Measurements from ENCODE around the gene UBE2O.

Gene UBE2O

DNA sequence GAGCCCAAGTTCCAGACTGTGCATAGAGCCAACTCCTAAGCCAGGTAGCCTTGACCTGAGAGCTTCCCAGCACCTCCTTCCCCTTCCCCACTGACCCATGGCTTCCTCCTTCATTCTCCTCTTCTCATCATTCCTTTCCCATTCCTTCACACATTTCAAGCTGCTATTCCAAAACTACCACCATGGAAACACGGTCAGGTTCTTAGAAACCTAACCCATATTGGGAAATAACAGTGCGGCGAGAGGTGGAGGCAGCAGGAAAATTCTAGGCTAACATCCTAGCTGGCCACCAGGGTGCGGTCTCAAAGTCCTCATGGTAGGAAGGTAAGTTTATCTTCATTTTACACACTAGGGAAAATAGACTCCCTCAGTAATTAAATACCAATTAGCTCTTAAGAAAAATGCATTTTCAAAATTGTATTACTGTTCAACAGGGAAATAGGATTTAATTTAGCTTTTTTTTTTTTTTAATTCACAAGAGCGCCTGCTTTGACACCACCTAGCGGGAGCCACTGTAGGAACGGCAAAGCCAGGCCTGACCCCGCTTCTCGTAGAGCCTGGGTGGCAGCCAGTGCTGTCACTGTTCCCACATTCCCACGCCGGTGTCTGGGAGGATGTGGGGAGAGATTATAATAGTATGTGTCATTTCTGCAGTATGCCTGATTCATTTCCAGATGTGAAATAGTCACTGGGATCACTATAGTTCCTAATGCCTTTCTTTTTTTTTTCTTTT lies 82.5 kb downstream of the UBE2O start:
- H3K27ac ChIP-seq (ENCODE audit: low read length), result no peak overlapping the region
- no peaks in the 10 kb centered on the region for H3K9me2 ChIP-seq (replicated peaks; ENCODE audit: insufficient read depth, low read length)
- TF ChIP-seq EZH2phosphoT487 (IDR thresholded peaks at IDR 0.05; ENCODE audit: low read length), result no peak
- TF ChIP-seq, protein P1, sequence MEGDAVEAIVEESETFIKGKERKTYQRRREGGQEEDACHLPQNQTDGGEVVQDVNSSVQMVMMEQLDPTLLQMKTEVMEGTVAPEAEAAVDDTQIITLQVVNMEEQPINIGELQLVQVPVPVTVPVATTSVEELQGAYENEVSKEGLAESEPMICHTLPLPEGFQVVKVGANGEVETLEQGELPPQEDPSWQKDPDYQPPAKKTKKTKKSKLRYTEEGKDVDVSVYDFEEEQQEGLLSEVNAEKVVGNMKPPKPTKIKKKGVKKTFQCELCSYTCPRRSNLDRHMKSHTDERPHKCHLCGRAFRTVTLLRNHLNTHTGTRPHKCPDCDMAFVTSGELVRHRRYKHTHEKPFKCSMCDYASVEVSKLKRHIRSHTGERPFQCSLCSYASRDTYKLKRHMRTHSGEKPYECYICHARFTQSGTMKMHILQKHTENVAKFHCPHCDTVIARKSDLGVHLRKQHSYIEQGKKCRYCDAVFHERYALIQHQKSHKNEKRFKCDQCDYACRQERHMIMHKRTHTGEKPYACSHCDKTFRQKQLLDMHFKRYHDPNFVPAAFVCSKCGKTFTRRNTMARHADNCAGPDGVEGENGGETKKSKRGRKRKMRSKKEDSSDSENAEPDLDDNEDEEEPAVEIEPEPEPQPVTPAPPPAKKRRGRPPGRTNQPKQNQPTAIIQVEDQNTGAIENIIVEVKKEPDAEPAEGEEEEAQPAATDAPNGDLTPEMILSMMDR (IDR thresholded peaks at IDR 0.05; ENCODE audit: low read length), result peak; percentile 18; the same call in 1 of the 2 replicates
- TF ChIP-seq EZH2 (optimal IDR thresholded peaks at IDR 0.05; ENCODE audit: low read depth, low read length), result no peak
- no peaks in the 10 kb centered on the region for H3K27me3 ChIP-seq (replicated peaks; ENCODE audit: insufficient read depth, low read length)
- no peak overlapping the region for H3K4me3 ChIP-seq (ENCODE audit: low read length)
- H4K20me1 ChIP-seq (ENCODE audit: insufficient read depth, low read length), result no peaks in the 10 kb centered on the region
- no peak overlapping the region for H2AFZ ChIP-seq (ENCODE audit: low read length)
- no peaks in the 10 kb centered on the region for H3K79me2 ChIP-seq (ENCODE audit: low read length)
- no peak overlapping the region for H3K4me2 ChIP-seq (ENCODE audit: low read depth, low read length)
- no peaks in the 10 kb centered on the region for H3K36me3 ChIP-seq (replicated peaks; ENCODE audit: insufficient read depth, low read length)
- H3K9ac ChIP-seq (ENCODE audit: low read length), result no peak overlapping the region
- H3F3A ChIP-seq (ENCODE audit: insufficient read depth, low read length), result no peaks in the 10 kb centered on the region
- H3K4me1 ChIP-seq (ENCODE audit: low read length), result no peaks in the 10 kb centered on the region
- no peak for DNase-seq
- no peaks in the 10 kb centered on the region for H3K9me3 ChIP-seq (replicated peaks; ENCODE audit: insufficient read depth, low read length)

DNA sequence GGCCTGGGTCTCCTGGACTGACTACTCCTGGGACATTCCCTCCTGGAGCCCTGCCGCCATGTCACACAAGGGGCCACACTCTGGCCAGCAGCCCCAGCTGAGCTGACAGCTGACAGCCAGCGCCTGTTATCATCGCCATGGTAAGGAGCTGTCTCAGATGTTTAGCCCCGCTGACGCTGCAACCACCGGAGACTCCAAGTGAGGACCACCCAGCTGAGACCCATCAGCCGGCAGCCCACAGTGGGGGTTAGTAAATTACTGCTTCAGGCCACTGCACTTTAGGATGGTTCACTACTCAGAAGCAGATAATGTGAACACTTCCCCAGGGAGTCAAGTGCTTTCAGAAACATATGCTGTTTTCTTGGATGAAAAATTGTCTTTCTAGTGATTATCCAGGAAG lies 83.1 kb downstream of the UBE2O start:
- TF ChIP-seq, protein P1 (IDR thresholded peaks at IDR 0.05; ENCODE audit: low read length), result no peak
- TF ChIP-seq EZH2phosphoT487 (IDR thresholded peaks at IDR 0.05; ENCODE audit: low read length), result no peak
- Histone ChIP-seq H3K36me3 (replicated peaks; ENCODE audit: insufficient read depth, low read length) (no peaks in the 10 kb centered on the region), H4K20me1 (ENCODE audit: insufficient read depth, low read length) (no peaks in the 10 kb centered on the region), H3K4me1 (ENCODE audit: low read length) (no peaks in the 10 kb centered on the region), H3K9me2 (replicated peaks; ENCODE audit: insufficient read depth, low read length) (no peaks in the 10 kb centered on the region), H3K27me3 (replicated peaks; ENCODE audit: insufficient read depth, low read length) (no peaks in the 10 kb centered on the region), H2AFZ (ENCODE audit: low read length) (no peak overlapping the region), H3F3A (ENCODE audit: insufficient read depth, low read length) (no peaks in the 10 kb centered on the region), H3K4me3 (ENCODE audit: low read length) (no peak overlapping the region), H3K9me3 (replicated peaks; ENCODE audit: insufficient read depth, low read length) (no peaks in the 10 kb centered on the region), H3K4me2 (ENCODE audit: low read depth, low read length) (no peak overlapping the region), H3K79me2 (ENCODE audit: low read length) (no peaks in the 10 kb centered on the region), H3K9ac (ENCODE audit: low read length) (no peak overlapping the region), H3K27ac (ENCODE audit: low read length) (no peak overlapping the region)
- no peak for DNase-seq

DNA sequence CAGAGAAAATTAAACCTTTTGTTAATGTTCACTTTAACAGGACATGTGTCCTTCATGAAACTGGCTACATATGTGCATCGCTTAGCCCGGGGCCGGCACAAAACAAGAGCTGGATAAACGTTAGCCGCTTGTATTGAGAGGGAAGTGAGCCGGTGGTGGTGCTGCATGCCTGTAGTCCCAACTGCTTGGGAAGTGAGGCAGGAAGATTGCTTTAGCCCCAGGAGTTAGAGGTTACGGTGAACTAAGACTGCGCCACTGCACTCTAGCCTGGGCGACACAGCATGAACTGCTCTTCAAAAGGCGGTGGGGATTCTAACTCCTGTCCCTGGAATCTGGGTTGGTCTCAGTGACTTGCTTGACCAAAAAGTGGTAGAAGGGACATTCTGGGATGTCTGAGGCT lies 83.6 kb downstream of the UBE2O start:
- Histone ChIP-seq H3K79me2 (ENCODE audit: low read length) (no peaks in the 10 kb centered on the region), H3K4me1 (ENCODE audit: low read length) (no peaks in the 10 kb centered on the region), H2AFZ (ENCODE audit: low read length) (no peak overlapping the region), H3K4me3 (ENCODE audit: low read length) (no peak overlapping the region), H3K27me3 (replicated peaks; ENCODE audit: insufficient read depth, low read length) (no peaks in the 10 kb centered on the region), H3K27ac (ENCODE audit: low read length) (no peak overlapping the region), H4K20me1 (ENCODE audit: insufficient read depth, low read length) (no peaks in the 10 kb centered on the region), H3K9me2 (replicated peaks; ENCODE audit: insufficient read depth, low read length) (no peaks in the 10 kb centered on the region), H3K36me3 (replicated peaks; ENCODE audit: insufficient read depth, low read length) (no peaks in the 10 kb centered on the region), H3K9ac (ENCODE audit: low read length) (no peak overlapping the region), H3F3A (ENCODE audit: insufficient read depth, low read length) (no peaks in the 10 kb centered on the region), H3K4me2 (ENCODE audit: low read depth, low read length) (no peak overlapping the region), H3K9me3 (replicated peaks; ENCODE audit: insufficient read depth, low read length) (no peaks in the 10 kb centered on the region)
- TF ChIP-seq, protein P1 (IDR thresholded peaks at IDR 0.05; ENCODE audit: low read length), result no peak
- TF ChIP-seq EZH2phosphoT487 (IDR thresholded peaks at IDR 0.05; ENCODE audit: low read length) (no peak), EZH2 (optimal IDR thresholded peaks at IDR 0.05; ENCODE audit: low read depth, low read length) (no peak)
- DNase-seq, result no peak

Measured in MM.1S (cell line).